Epithelial cell of proximal tubule (primary cell): ENCODE results near the gene ZNF70. TPM values are rescaled to one million over a fixed set of nuclear protein-coding genes. Genes with fewer than 3 reads are reported as not detected.
A peak's percentile ranks its signal among the peaks of the same experiment; 100 is the strongest.

Experiments used
- DNase-seq: peaks from one replicate; pipeline ENCODE4 v3.0.0-alpha.2; 2011; ENCODE audit warnings: low read depth
- H3K4me3 ChIP-seq: 2 replicates; pipeline ENCODE4 v1.5.1; 2011; ENCODE audit warnings: low read depth, mild to moderate bottlenecking, low read length
- CTCF ChIP-seq: conservative IDR thresholded peaks from 2 replicates; pipeline ENCODE4 v1.5.1; 2012; ENCODE audit warnings: low read depth, mild to moderate bottlenecking, low read length
- total RNA-seq: library from RNA; depleted of rRNA; stranded (reverse); fragments of >200 nt; gene quantifications from 2 replicates; pipeline ENCODE4 v1.2.3, GENCODE V29; 2015

Gene ZNF70
- total RNA-seq, 1 donor from 2014 or later, result 2.5 TPM

GRCh38 chr22:23774114-23774921 lies 23.4 kb upstream of the ZNF70 start:
- H3K4me3 ChIP-seq, result no peak overlapping the region

DNA sequence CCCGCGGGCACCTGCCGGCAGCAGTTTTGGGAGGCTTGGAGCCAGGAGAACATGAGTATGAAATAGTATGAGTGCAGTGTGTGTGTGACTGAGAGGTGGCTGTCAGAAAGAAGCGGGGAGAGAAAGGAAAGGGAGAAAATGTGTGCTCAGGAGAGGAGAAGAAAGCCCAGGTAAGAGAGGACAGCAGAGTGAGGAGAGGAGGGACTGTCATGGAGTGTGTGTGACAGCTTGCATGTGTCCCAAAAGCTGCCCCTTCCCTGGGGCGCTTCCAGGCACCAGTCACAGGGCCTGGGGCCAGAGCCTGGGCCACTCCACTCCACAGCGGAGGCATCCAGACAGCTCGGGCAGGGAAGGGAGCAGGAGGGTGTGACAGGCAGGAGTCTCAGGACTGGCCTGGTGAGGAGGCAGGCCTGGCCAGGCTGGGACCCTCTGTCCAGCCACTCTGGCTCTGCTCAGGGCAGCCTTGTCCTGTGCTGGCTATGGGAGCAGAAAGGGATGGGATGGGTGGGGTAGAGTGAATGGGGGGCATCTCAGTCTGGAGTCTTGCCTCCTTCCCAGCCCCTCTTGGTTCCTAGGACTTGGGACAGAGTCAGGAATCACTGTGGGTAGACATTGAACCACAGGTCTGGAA lies 22.7 kb upstream of the ZNF70 start:
- H3K4me3 ChIP-seq, result peak overlapping the region; percentile 44
- DNase-seq, result no peak
- no peak for TF ChIP-seq CTCF

More at GRCh38 chr22:23774114-23774921, 23.4 kb upstream of the ZNF70 start:
- no peak for TF ChIP-seq CTCF
- DNase-seq, result no peak

- H3K4me3 ChIP-seq, result peak within 1 kb of the TSS; percentile 44
- no peak for DNase-seq
- no peak for TF ChIP-seq CTCF
These were observed 21.9 kb upstream of the ZNF70 start, which contains the start of gene MMP11 for GRCh38 chr22:23772649-23773473. TSS of gene MMP11 (plus strand) at chr22:23772849. CDS start at chr22:23772871, 22 bp downstream.

GRCh38 chr22:23772315-23772648 lies 21.4 kb upstream of the ZNF70 start:
- no peak for DNase-seq
- no peak for TF ChIP-seq CTCF
- peak overlapping the region; percentile 42 for H3K4me3 ChIP-seq

GRCh38 chr22:23769321-23769965 lies 18.5 kb upstream of the ZNF70 start:
- H3K4me3 ChIP-seq, result no peak overlapping the region
- no peak for DNase-seq
- no peak for TF ChIP-seq CTCF

DNA sequence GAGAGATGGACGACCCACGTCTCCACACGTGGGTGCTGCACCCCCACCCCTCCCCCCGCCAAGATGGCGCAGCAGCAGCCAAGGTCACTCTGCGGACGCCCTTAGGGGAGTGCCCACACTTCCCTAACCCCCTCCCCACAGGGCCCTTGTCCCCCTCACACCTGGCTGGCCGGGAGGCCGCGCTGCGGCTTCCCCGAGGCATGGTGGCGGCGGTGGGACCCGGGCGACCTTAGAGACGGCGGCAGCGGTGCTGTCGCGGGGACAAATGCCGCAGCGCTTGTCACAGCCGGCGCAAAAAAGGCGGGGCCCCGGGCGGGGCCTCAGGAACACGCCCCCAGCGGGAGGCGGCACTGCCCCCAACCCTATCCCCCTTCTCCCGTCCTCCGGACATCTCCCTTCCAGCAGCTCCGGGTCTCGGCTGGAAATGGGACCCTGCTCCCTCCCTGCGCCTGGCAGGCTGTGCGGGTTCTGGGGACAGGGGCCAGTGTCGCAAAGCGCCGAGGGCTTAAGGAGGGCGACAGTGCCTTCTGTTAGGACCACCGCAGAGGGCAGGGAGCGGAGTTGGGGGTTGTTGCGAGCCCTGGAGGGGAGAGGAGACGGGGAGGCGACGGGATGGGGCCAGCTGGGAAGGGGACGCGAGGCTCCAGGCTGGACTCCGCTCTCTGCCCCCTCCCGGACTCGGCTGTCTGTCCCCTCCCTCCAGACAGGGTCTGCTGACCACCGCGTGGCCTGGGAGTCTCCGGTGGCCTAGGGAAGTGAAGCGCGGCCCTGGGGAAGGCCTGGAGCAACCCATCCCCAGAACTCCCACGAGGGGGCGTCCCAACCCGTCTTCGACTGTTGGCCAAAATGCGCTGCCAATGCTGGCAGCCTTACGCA lies 17.0 kb upstream of the ZNF70 start, which contains the start of gene CHCHD10:
Gene CHCHD10, minus strand, starts transcription at position 300 of the 876 bp plus-strand sequence. Its CDS starts 98 bp downstream, at position 202.
- TF ChIP-seq CTCF, result peak; percentile 77
- peak within 1 kb of the TSS; percentile 78 for H3K4me3 ChIP-seq
- no peak for DNase-seq
